GM21737 (cell line): Measurements from ENCODE around the gene IKBKE.

Experiments
- ATAC-seq: cut with Tn5 transposase; IDR thresholded peaks from one replicate; pipeline ENCODE4 v1.9.1; 2021; ENCODE audit warnings: mild to moderate bottlenecking, moderate library complexity; ENCODE audit not compliant: unreplicated experiment

The IKBKE gene

DNA sequence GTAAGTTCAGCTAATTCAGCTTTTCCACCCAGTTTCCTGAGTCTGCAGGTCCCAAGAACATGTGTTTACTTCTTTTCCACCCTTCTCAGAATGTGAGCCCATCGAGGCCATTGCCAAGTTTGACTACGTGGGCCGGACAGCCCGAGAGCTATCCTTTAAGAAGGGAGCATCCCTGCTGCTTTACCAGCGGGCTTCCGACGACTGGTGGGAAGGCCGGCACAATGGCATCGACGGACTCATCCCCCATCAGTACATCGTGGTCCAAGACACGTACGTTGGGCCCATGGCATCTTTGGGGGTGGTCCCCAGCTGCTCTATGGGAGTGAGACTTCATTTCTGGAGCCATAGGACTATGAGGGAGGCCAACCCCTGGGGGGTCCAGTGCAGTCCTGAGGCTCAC is 17.2 kb upstream of the IKBKE start:
- no peak for ATAC-seq

DNA sequence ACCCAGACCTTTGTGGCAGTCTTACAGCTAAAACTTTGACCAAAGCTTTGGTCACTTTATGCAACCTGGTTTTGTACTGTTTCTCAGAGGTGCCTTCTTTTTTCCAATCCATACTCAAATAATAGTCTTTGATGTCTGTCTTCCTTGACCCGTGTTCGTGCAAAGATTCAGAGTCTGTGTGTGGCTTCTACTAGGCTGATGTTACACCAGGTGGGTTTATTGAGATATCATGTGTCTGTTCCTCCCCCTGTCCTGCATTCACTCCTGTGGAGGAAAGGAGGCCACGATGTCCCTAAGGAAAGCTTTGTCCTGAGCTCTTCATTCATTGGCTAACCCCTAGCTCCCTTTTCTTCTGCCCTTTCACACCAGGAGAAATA is 15.0 kb upstream of the IKBKE start:
- ATAC-seq, result no peak

DNA sequence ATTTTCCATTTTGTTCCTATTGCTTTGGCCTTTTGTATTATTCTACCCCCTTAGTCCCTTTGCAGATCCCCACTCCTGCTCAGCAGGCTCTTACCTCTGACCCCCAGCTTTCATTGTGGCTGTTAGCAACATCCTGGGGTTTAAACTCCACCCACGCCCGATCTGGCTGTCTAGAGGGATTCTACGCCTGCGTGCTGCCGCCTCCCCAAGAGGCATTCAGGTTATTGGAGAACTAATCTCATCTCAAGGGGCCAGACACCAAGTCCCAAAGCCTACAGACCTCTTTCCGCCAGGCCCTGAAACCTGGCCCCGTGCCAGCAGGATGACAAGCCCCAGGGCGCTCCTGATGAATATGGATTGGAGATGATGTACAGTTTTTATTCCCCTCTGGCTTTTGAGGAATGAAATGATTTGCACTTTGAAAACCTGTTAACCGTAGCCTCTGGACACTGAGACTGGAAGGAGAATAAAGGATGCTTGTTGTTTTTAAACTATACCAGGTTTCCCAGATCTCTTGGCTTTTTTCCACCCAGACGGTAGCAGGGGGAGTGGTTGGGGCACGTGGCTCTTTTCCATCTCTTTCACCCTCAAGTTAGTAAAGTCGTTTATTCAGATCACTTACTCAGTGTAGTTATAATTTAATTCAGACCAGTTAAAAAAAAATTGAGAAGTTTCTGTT is 14.5 kb upstream of the IKBKE start:
- ATAC-seq, result no peak

DNA sequence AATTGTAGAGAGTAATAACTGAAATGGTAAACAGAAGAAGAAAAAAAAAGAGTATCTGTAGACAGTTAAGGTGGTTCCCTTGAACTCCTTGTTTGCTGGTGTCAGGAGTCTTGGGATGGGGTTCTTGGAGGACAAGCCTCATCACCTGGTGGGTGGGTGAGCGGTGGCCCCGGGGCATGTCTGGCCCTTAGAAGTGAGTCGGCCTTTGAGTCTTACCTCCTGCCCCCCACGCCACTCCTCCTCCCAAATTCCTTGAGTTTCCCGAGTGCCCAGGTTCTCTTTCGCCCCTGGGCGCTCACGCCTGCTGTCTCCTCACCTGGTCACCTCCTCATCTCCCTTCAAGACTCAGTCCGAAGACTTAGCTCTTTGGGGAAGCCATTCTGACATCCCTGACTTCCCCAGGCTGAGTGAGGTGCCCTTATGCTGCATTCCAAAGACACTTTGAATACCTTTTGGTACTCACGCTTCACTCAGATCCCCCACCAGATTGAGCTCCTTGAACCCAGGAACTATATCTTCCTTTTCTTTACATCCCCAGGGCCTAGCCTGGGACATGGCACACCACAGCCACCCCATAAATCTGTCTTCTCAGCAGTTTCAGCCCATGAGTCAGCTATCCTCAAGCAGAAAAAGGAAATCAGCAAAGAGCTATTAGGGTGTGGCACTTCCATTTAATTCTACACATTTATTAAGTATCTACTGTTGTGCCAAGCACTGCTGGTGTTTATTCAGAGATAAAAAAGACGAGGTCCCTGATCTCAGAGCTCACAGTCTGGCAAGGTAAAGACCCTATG is 13.5 kb upstream of the IKBKE start:
- ATAC-seq, result no peak

DNA sequence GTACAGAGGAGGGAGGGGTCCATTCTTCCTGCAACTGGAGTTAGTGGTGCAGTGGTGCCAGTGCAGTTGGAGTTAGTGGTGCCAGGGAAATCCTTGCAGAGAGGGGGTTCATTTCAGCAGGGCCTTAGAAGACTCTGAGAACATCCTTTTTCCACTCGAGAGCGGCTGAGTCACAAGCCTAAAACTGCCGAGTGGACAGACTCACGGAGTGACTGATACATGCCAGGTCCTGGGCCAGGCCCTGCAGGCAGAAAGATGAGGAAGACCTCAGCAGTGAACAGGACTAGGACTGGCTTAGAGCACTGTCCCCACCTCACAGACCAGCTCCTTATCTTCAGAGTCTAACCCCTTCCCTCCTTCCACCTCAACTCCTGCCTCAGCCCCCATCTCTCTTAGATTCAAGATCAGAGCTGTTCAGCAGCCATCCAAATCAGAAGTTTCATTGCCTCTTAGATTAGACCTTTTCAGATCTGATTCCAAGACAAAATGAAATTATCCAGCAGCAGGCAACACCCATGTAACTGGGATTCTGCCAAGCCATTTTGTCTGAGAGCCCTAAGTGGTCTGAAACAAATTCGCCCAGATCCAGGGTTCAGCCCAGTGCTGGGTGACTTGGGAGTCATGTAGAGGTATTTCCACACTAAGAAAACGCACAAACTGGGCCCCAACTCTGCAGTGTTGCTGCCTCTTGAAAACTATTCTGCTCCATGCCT is 12.7 kb upstream of the IKBKE start:
- ATAC-seq, result no peak

DNA sequence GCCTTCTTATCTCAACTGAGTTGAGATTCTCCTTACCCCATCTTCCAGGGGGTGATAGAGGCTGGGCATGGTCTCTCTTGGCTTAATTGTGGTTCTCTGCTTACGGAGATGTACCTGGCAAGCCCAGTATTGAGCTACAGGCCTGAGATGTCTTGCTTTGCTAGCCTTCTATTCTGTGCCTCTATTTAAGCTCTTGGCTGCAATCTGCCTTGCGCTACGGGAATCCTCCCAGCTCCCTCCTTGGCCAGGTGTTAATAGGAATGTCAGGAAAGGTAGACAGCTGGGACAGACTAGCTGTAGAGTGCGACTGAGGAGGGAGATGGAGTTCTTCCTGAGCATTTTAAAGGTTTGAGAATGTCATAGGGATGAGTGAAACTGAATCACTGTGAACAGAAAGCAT is 10.6 kb upstream of the IKBKE start:
- no peak for ATAC-seq

DNA sequence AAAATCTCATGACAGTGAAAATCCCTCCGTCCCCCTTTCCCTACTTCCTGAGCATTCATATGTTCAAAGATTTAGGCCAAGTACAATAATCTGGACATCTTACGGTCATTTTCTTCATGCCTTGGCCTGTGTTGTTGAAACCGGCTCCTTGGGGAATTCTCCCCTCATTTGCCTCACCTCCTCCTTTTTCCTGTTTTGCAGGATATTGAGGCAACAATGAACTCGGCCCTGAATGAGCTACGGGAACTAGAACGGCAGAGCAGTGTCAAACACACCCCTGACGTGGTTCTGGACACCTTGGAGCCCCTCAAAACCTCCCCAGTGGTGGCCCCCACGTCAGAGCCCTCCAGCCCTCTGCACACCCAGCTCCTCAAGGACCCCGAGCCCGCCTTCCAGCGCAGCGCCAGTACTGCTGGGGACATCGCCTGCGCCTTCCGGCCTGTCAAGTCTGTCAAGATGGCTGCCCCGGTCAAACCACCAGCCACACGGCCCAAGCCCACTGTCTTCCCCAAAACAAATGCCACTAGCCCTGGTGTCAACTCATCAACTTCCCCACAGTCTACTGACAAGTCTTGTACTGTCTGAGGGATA is 9.3 kb upstream of the IKBKE start:
- no peak for ATAC-seq

DNA sequence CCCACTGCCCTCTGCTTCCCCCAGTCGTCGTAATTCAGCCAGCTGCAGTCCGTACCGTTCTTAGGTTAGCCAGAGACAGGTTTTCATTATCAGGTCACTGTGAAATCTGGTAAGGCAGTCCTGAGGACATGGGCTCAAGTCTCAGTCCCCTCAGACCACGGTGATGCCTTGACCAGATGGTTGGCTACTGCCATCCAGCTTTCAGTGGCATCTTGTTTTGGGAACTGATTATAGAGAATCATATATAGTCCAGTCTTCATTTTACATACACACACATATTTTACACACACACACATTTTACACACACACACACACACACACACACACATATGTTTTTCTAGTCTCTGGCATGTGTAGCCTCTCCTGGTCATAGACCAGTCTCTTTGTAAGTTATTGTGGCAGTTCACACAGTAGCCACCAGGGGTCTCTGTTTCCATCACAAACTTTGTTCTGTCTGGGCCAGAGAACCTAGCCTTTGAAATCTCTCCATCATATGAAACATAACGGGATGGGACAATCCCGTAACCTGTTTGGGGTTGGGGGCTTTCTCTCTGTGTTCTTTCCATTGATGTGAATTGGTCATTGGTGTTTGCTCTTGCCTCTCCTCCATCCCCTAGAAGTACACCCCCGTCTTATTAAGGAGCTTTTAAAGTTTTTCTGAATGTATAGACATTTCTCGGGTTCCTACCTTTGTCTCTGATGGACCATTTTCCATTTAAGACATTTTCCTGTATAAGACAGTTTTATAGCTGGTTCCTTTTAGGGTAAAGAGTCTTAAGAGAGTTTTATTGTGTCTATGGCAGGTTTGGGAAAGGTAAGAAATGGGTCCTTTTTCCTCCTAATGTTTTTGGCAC is 8.4 kb upstream of the IKBKE start:
- ATAC-seq, result no peak

DNA sequence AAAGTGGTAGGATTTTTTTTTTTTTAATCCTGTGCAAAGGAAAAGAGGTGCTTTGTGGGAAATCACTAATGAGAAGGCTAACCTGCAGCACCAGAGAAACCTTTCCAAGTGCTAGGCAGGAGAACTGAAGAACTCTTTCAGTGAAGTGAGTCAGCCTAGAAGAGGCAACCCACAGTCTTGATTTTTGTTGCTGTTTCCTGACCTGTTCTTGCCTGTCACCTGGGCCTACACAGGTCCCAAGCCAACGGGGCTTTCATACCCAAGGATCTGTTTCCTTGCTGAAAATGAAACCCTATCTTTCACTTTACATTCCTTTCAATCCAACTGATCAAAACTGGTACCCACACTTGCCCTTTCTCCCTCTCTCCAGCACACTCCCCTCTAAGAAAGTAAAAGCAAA is 7.1 kb upstream of the IKBKE start:
- no peak for ATAC-seq

DNA sequence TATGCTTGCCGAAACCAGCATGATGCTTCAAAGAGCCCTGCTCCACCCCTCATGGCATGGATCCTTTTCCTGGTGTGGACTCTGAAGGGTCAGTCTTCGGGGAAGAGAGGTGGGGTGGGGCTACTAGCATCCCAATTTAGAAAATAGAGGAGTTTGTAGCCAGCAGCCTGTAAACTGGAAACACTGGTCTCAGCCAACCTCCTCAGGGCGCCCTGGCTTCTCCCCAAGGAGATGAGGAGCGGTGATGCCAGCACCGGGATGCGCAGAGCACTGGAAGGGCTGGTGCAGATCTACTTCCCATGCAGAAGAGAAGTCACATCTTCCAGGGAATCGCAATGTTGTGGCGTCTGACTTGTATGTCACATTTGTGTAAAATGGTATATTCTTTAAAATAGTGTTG is 6.4 kb upstream of the IKBKE start:
- ATAC-seq, result no peak

DNA sequence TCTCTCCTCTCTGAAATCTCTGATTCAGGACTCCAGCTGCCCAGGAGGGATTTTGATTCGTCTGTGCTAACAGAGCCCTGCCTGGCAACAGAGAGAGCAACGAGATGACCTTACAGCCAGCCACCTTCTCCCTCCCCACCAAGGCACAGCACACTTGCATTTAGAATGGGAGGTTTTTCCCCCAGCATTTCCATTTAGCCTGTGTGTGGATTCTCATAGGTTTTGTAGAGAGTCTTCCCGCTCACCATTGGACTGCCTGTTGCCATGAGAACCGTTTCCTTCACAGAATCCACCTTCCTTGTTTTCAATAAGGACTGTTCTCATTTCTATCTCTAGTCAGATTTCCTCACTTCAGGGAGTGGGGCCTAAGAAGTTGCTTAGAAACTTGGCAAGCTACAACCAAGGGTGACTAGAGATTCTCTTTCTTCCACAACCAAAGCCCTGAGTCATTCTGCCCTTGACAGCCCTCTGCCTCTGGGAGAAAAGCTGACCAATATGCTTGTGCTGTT is 5.8 kb upstream of the IKBKE start:
- no peak for ATAC-seq

DNA sequence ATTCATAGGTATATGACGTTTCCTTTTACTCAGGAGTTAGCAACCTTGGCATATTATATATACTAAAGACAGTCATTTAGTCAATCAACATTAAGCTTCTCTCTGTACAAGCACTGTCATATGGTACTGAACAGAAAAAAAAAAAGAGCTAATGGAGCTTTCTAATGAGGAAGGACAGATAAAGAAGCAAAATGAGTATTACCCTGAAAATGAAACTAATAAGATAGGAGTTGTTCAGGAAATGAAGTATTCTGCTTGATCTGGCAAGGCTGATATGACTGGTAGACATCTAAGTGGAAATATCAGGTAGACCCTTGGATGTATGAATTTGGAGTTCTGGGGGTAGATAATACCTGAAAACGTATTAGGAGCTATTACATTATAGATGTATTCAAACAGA is 4.3 kb upstream of the IKBKE start:
- ATAC-seq, result no peak

DNA sequence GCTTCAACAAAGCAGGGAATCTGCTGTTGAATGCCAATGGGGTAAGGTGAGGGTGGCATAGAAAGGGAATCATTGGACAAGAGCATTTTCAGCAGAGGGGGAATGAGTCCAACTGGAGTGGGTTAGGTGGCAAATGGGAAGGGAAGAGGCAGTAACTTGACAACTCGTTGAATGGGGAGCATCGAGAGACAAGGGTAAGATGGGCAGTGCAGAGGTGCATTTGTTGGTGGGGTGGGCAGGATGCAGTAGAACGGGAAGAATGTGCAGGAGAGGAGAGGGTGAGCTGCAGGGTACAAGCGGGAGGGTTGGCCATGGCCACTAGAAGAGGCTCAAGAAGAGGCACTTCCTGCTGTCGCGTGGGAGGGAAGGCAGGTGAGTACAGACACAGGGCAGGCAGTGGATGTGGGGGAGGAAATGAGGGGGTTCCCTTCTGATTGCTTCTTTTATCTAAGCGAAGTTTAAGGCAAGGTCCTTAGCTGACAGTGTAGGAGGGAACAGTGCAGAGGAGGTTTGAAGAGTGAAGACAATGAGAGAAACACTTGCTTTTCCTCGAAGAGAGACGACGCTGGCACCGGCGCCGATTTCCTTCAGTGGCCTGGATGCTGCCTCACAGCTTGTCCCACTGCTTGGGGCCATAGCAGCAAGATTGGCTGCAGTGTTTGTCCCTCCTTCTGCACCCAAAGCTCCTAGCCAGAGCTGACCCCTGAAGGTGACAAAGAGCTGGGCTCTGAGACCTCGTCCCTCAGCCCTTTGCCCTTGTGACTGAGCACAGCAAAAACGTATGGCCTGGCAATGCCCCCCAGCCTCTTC is 3.2 kb upstream of the IKBKE start:
- ATAC-seq, result no peak

DNA sequence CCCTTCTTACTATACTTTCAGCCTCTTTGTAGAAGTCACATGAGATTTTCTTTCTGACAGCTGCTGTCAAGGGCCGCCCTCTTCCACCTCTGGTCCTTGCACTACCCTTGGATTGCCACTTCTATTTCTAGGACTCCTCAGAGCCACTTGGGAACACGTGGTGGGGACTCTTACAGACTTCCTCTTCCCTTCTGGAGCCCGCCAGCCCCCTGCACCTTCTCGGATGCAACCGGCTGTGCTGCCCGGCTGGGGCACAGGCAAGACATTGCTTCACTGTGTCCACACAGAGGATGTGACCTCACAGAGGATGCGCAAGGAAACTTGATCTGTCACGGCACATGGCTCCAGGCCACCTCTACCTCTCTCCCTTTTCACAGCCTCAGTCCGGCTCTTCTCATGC is 2.4 kb upstream of the IKBKE start:
- no peak for ATAC-seq

DNA sequence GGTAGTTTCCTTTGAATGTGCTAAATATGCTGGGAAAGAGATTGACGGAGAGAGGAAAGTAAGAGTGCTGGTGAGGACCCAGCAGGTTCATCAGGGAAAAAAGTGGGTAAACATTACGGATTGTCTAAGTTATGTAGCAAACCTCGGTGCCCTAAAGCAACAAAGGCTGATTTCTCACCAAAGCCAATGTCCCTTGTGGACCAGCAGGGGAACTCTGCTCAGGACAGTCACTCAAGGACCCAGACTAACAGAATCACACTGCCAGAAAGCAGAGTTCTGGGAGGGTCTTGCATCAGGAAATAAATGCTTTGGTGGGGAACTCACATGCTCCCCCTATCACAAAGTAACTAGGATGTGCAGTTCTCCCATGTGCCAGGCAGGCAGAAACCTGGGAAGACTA is 1.7 kb upstream of the IKBKE start:
- ATAC-seq, result no peak

DNA sequence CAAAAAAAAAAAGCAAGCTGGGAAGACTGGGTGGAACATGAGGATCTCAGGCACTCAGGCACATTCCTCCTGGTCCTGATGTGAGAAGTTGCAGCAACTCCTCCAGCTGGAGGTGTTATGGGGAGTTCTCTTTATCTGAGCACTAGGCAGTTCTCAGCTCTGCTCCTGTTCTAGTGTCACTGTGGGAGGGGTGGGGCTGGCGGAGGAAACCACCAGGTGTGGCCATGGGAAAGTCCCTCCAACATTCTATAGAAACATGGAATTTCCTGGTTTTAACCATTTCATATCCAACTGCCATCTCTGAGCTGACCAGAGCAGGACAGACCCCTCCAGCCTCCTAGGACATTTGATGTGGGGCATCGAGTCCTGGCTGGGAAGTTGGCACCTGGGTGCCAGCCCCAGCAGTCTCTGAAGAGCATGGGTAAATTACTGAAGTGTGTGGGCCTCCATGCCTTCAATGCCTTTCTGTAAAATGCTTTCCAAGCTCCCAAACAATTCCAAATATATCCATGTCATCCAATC is 804 bp upstream of the IKBKE start:
- ATAC-seq, result no peak

DNA sequence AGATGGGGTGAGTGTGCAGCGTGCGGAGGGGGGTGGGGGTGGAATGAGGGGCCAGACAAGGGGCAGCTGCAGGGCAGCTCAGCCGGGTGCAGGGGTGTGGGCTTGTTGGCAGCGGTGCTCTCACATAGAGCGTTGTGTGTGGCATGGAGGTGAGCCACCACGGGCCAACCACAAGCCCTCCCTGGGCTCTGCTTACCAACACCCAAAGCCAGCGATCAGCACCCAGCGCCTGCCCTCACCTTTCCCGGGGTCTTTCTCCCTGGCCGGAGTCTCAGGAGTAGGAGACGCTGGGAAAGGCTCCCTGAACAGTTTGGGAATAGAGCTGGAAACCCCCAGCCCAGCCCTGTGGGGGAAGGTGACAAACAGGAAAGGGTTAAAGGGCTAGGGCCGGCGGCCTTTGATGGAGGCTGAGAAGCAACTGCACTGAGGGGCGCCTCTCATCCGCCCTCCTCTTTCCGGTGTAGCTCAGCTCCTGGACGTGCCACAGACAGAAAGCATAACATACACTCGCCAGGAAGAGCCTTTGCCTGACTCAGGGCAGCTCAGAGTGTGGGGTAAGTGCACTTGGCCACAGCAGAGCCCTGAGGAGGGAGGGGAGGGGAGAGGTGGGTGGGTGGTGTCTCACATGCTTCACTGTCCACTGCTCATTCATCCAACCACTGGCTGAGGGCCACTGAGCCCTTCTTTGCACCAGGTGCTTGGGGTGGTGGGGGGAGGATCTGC is 577 bp downstream of the IKBKE start:
- peak; percentile 26 for ATAC-seq

DNA sequence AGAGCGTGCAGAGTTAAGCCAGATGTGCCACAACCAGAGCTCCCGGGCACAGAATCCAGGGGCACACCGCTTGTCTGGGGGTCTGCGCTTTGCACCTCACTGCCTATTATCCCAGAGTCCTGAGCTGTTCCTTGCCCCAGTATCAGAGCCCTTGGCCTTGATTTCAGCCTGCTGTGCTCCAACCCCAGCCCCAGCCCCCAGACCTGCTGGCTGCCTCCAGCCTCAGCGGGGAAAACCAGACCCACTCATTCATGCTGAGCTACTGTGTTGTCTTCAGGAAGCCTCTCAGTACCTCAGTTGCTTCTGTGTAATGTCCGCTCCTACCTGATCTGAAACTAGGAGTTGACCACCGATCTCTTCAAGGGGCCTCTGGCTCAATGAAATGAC is 1.1 kb downstream of the IKBKE start:
- no peak for ATAC-seq

DNA sequence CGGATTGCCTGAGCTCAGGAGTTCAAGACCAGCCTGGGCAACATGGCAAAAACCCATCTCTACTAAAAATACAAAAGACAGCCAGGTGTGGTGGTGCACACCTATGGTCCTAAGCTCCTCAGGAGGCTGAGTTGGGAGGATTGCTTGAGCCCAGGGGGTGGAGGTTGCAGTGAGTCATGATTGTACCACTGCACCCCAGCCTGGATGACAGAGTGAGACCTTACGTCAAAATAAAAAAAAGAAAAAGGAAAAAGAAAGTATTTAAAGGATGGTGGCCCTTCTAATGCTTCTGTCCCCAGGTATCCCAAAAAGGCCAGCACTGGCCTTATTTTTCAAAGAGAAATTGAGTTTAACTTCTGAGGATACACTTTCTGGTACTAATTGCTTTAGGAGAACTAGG is 1.7 kb downstream of the IKBKE start:
- ATAC-seq, result no peak
